NCI-H2107 treated with DMSO at 0.1 percent for 48 hours (cell line): ENCODE measurements around the gene SYNE1.
"Not testable (repeated sequence)": the region's sequence is repeated elsewhere in the genome, so short reads cannot be mapped to it uniquely, and the experiment has no call there.

Experiments
- DNase-seq: peaks from one replicate; lab custom pipeline; 2025; ENCODE audit not compliant: unreplicated experiment; lab: John Stamatoyannopoulos, UW

Gene SYNE1

GRCh38 chr6:152572338-152573088 lies 64.6 kb downstream of the SYNE1 start:
- no peak for DNase-seq

GRCh38 chr6:152571943-152572337 lies 65.2 kb downstream of the SYNE1 start:
- DNase-seq = no peak

GRCh38 chr6:152571089-152571488 lies 66.1 kb downstream of the SYNE1 start:
- no peak for DNase-seq

GRCh38 chr6:152566103-152566875 lies 70.9 kb downstream of the SYNE1 start:
- DNase-seq = no peak

GRCh38 chr6:152563177-152563576 lies 74.0 kb downstream of the SYNE1 start:
- DNase-seq = no peak

- not testable (repeated sequence) for DNase-seq
Observed at GRCh38 chr6:152558798-152559197, 78.4 kb downstream of the SYNE1 start.

GRCh38 chr6:152557502-152557901 lies 79.7 kb downstream of the SYNE1 start:
- DNase-seq = no peak

- no peak for DNase-seq
Observed at GRCh38 chr6:152554851-152555250, 82.3 kb downstream of the SYNE1 start.

- DNase-seq = peak; percentile 2
Observed at GRCh38 chr6:152552616-152553209, 84.4 kb downstream of the SYNE1 start.

- no peak for DNase-seq
Observed at GRCh38 chr6:152543519-152543918, 93.6 kb downstream of the SYNE1 start.

GRCh38 chr6:152540381-152540780 lies 96.8 kb downstream of the SYNE1 start:
- DNase-seq = no peak

- no peak for DNase-seq
Observed at GRCh38 chr6:152534541-152534940, 102.6 kb downstream of the SYNE1 start.

- DNase-seq = no peak
Observed at GRCh38 chr6:152532556-152533422, 104.4 kb downstream of the SYNE1 start.

- no peak for DNase-seq
Observed at GRCh38 chr6:152531659-152532058, 105.5 kb downstream of the SYNE1 start.

GRCh38 chr6:152529369-152529768 lies 107.8 kb downstream of the SYNE1 start:
- DNase-seq = no peak

- not testable (repeated sequence) for DNase-seq
Observed at GRCh38 chr6:152514120-152514519, 123.0 kb downstream of the SYNE1 start.

GRCh38 chr6:152509916-152510315 lies 127.2 kb downstream of the SYNE1 start:
- DNase-seq = no peak

GRCh38 chr6:152508477-152508876 lies 128.7 kb downstream of the SYNE1 start:
- DNase-seq = no peak

GRCh38 chr6:152503546-152503945 lies 133.6 kb downstream of the SYNE1 start:
- no peak for DNase-seq

- DNase-seq = no peak
Observed at GRCh38 chr6:152502421-152503188, 134.6 kb downstream of the SYNE1 start.
